A549 (cell line): Measurements from ENCODE around the gene PHPT1. TPM values are rescaled to one million over a fixed set of nuclear protein-coding genes. Genes with fewer than 3 reads are reported as not detected.
A peak's percentile ranks its signal among the peaks of the same experiment; 100 is the strongest.

Source experiments
- ATAC-seq, 2 experiments: fragments of 200-7000 bp in 1 of 2; fragments of >200 bp in 1 of 2; cut with Nextera tagmentation in 1 of 2; cut with Tn5 transposase in 1 of 2; 3 replicates each; pipeline versions ENCODE4 v1.8.0 to v1.9.1; 2018 to 2020; ENCODE audit warnings: mild to moderate bottlenecking in 1 of 2, moderate library complexity in 1 of 2
- CTCF ChIA-PET: fragments of 300-600 bp; sonication (Branson Sonifier 250); formaldehyde crosslinking; extraction: SDS; loops from one replicate; lab custom pipeline; 2021; ENCODE audit warnings: antibody characterized with exemption, inconsistent platforms; lab: Yijun Ruan, JAX
- POLR2A ChIA-PET: fragments of 350-600 bp; formaldehyde crosslinking; extraction: SDS; loops from one replicate; lab custom pipeline; 2021; ENCODE audit warnings: antibody characterized with exemption, inconsistent platforms; lab: Yijun Ruan, JAX
- DNase-seq, 2 experiments: peaks; one replicate each; pipeline versions ENCODE4 v3.0.0 to v3.0.0-alpha.2; 2011 to 2016; ENCODE audit warnings: low read depth in 1 of 2, low spot score in 1 of 2
- FAIRE-seq: peaks from 2 replicates; lab custom pipeline; 2011; peaks lifted over from hg19 to GRCh38; lab: Jason Lieb, UNC
- H3K27ac ChIP-seq, 2 experiments: fragments of >200 bp; sonication (Bioruptor Twin); formaldehyde crosslinking; 3 replicates each; pipeline ENCODE4 v1.5.1; 2016 to 2017
- H3K4me1 ChIP-seq: fragments of >200 bp; sonication (Bioruptor Twin); formaldehyde crosslinking; 3 replicates; pipeline ENCODE4 v1.6.1; 2016
- H3K4me2 ChIP-seq: fragments of >200 bp; sonication (Bioruptor Twin); formaldehyde crosslinking; 3 replicates; pipeline ENCODE4 v1.6.1; 2016
- H3K4me3 ChIP-seq: fragments of >200 bp; sonication (Bioruptor Twin); formaldehyde crosslinking; 3 replicates; pipeline ENCODE4 v1.5.1; 2016
- H3K9me3 ChIP-seq: fragments of >200 bp; sonication (Bioruptor Twin); formaldehyde crosslinking; 3 replicates; pipeline ENCODE4 v1.6.1; 2016
- ATOH8 ChIP-seq: fragments of 250-450 bp; sonication (Bioruptor Pico); IDR thresholded peaks from 2 replicates; pipeline ENCODE4 v1.5.0; 2020; ENCODE audit warnings: low read depth, mild to moderate bottlenecking, moderate library complexity
- BHLHE40 ChIP-seq: IDR thresholded peaks from 2 replicates; pipeline ENCODE4 v1.6.1; 2012; ENCODE audit warnings: low read depth, low read length, inconsistent platforms
- CBX8 ChIP-seq: fragments of 200-600 bp; sonication (generic); IDR thresholded peaks from 2 replicates; pipeline ENCODE4 v1.6.1; 2016
- CEBPB ChIP-seq, 2 experiments: fragments of >200 bp in 1 of 2; sonication (Bioruptor Twin) in 1 of 2; formaldehyde crosslinking in 1 of 2; IDR thresholded peaks; 2 replicates each; pipeline ENCODE4 v1.6.1; 2012 to 2016
- CHD2 ChIP-seq: fragments of 150-350 bp; IDR thresholded peaks from 2 replicates; pipeline ENCODE4 v1.6.1; 2014; ENCODE audit warnings: low read length; ENCODE audit not compliant: partially characterized antibody
- CHD4 ChIP-seq: fragments of 200-600 bp; sonication (generic); IDR thresholded peaks from 2 replicates; pipeline ENCODE4 v1.6.1; 2016; ENCODE audit warnings: antibody characterized with exemption, mild to moderate bottlenecking, borderline replicate concordance
- ESRRA ChIP-seq: fragments of 150-350 bp; IDR thresholded peaks from 2 replicates; pipeline ENCODE4 v1.6.1; 2014; ENCODE audit warnings: mild to moderate bottlenecking, low read length, borderline replicate concordance
- FOSL2 ChIP-seq, 2 experiments: fragments of 450-650 bp in 1 of 2; fragments of >200 bp in 1 of 2; sonication (Bioruptor Twin) in 1 of 2; formaldehyde crosslinking; IDR thresholded peaks; 2 replicates each; pipeline versions ENCODE4 v1.5.0 to v1.6.1; 2016 to 2020; ENCODE audit warnings: mild to moderate bottlenecking in 1 of 2, moderate library complexity in 1 of 2
- HEYL ChIP-seq: fragments of 250-450 bp; sonication (Bioruptor Pico); IDR thresholded peaks from 2 replicates; pipeline ENCODE4 v1.8.0; 2021; ENCODE audit warnings: mild to moderate bottlenecking, moderate library complexity
- JUNB ChIP-seq: fragments of >200 bp; sonication (Bioruptor Twin); formaldehyde crosslinking; IDR thresholded peaks from 2 replicates; pipeline ENCODE4 v1.6.1; 2016
- KDM1A ChIP-seq: fragments of 200-600 bp; sonication (generic); IDR thresholded peaks from 2 replicates; pipeline ENCODE4 v1.6.1; 2016; ENCODE audit warnings: low read depth, mild to moderate bottlenecking
- MYC ChIP-seq: IDR thresholded peaks from 2 replicates; pipeline ENCODE4 v1.6.1; 2012; ENCODE audit warnings: mild to moderate bottlenecking, inconsistent platforms, low read length, improper control_type of control experiment, borderline replicate concordance
- NR3C1 ChIP-seq: fragments of >200 bp; sonication (Bioruptor Twin); formaldehyde crosslinking; IDR thresholded peaks from 3 replicates; pipeline ENCODE4 v1.6.1; 2017
- PBX3 ChIP-seq: IDR thresholded peaks from 2 replicates; pipeline ENCODE4 v1.6.1; 2012
- PHF8 ChIP-seq: fragments of 200-600 bp; sonication (generic); IDR thresholded peaks from 2 replicates; pipeline ENCODE4 v1.6.1; 2016; ENCODE audit warnings: low read depth, mild to moderate bottlenecking, antibody characterized with exemption, moderate library complexity, borderline replicate concordance
- POLR2AphosphoS2 ChIP-seq: conservative IDR thresholded peaks from 2 replicates; pipeline ENCODE4 v1.6.1; 2012; ENCODE audit warnings: low read length, improper control_type of control experiment, inconsistent platforms
- RFX5 ChIP-seq: fragments of 450-650 bp; IDR thresholded peaks from 2 replicates; pipeline ENCODE4 v1.7.1; 2014; ENCODE audit warnings: antibody characterized with exemption, mild to moderate bottlenecking, moderate library complexity
- RNF2 ChIP-seq: fragments of 200-600 bp; sonication (generic); IDR thresholded peaks from 2 replicates; pipeline ENCODE4 v1.6.1; 2016; ENCODE audit warnings: low read depth, mild to moderate bottlenecking, antibody characterized with exemption, moderate library complexity, borderline replicate concordance
- SMC3 ChIP-seq: fragments of >200 bp; sonication (Bioruptor Twin); formaldehyde crosslinking; IDR thresholded peaks from 3 replicates; pipeline ENCODE4 v1.6.1; 2018; ENCODE audit warnings: inconsistent platforms
- TP53 ChIP-seq: fragments of 250-450 bp; sonication (Bioruptor Pico); IDR thresholded peaks from 2 replicates; pipeline ENCODE4 v1.5.0; 2021; ENCODE audit warnings: mild to moderate bottlenecking, moderate library complexity
- ZNF302 ChIP-seq: fragments of 250-450 bp; sonication (Bioruptor Pico); IDR thresholded peaks from 2 replicates; pipeline ENCODE4 v1.9.0; 2021; ENCODE audit warnings: inconsistent platforms, mild to moderate bottlenecking, moderate library complexity
- WGBS: methylation state at CpG from one replicate; pipeline ENCODE4 v1.1.6; 2017; ENCODE audit errors: missing lambda C conversion rate; 5-methylcytosine and 5-hydroxymethylcytosine counted together
- polyA plus RNA-seq, 4 experiments: library from polyadenylated mRNA; depleted of rRNA in 3 of 4; stranded (reverse); fragments of >200 nt; fragmentation: RNase III in 1 of 4; extraction: RNeasy Plus Mini Kit Qiagen cat#74134 plus additional on column Dnase treatment in 1 of 4; gene quantifications; 2 replicates in 3 of 4; 3 replicates in 1 of 4; pipeline ENCODE4 v1.2.3, GENCODE V29; 2011 to 2017
- TF ChIP-seq, protein P1 (sequence below): IDR thresholded peaks from 2 replicates; pipeline ENCODE4 v1.6.1; 2012
- TF ChIP-seq, protein P2 (sequence below): fragments of 200-600 bp; sonication (generic); IDR thresholded peaks from 2 replicates; pipeline ENCODE4 v1.6.1; 2016; ENCODE audit warnings: antibody characterized with exemption, mild to moderate bottlenecking, moderate library complexity
- TF ChIP-seq, protein P3 (sequence below): fragments of >200 bp; sonication (Bioruptor Twin); formaldehyde crosslinking; IDR thresholded peaks from 2 replicates; pipeline ENCODE4 v1.6.1; 2016

The PHPT1 gene
- polyA plus RNA-seq, 2 of the 4 experiments (the other 2 are of a cell fraction): 123 to 234 TPM

DNA sequence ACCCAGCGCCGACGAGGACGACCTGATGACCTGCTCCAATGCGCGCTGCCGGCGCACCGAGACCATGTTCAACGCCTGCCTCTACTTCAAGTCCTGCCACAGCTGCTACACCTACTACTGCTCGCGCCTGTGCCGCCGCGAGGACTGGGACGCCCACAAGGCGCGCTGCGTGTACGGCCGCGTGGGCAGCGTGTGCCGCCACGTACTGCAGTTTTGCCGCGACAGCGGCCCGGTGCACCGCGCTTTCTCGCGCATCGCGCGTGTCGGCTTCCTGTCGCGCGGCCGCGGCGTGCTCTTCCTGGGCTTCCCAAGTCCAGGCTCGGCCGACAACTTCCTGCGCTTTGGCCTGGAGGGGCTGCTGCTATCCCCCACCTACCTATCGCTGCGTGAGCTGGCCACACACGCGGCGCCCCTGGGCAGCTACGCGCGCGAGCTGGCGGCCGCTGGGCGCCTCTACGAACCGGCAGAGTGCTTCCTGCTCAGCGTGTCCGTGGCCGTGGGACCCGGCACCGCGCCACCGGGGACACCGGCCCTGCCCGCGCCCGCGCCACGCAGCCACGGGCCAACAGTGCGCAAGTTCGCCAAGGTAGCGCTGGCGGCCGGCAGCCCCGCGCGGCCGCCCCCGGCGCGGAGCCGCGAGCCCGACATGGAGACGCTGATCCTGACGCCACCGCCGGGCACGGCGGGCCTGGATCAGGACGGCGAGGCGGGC is 2.7 kb upstream of the PHPT1 start:
- ChIA-PET POLR2A (interaction anchor here (1.6 to 1.8 kb wide), 2 partner anchors 40 to 56 kb away, joined by 7 to 11 read pairs; partner anchors contain the start of genes TMEM141 and TRAF2), CTCF (interaction anchor here (0.9 to 2.3 kb wide), 4 partner anchors 8 to 189 kb away, joined by 3 to 7 read pairs (median 5); no protein-coding TSS in a partner anchor)
- no peak overlapping the region for H3K4me2 ChIP-seq
- H3K4me3 ChIP-seq: no peak overlapping the region
- ATAC-seq: no peak
- H3K4me1 ChIP-seq: peaks cover 36% of the 10 kb centered on the region
- peak overlapping the region in 1 of 2 experiments; percentile 97; a peak in 1 of 6 replicates for H3K27ac ChIP-seq
- TF ChIP-seq, protein P1, sequence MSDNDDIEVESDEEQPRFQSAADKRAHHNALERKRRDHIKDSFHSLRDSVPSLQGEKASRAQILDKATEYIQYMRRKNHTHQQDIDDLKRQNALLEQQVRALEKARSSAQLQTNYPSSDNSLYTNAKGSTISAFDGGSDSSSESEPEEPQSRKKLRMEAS: no peak
- TF ChIP-seq CBX8 (no peak), PHF8 (no peak), KDM1A (no peak), ZNF302 (CRISPR knock-in tag) (no peak), RFX5 (no peak), SMC3 (no peak), ESRRA (no peak), ATOH8 (CRISPR knock-in tag) (no peak), BHLHE40 (no peak), RNF2 (no peak)
- TF ChIP-seq, protein P2, sequence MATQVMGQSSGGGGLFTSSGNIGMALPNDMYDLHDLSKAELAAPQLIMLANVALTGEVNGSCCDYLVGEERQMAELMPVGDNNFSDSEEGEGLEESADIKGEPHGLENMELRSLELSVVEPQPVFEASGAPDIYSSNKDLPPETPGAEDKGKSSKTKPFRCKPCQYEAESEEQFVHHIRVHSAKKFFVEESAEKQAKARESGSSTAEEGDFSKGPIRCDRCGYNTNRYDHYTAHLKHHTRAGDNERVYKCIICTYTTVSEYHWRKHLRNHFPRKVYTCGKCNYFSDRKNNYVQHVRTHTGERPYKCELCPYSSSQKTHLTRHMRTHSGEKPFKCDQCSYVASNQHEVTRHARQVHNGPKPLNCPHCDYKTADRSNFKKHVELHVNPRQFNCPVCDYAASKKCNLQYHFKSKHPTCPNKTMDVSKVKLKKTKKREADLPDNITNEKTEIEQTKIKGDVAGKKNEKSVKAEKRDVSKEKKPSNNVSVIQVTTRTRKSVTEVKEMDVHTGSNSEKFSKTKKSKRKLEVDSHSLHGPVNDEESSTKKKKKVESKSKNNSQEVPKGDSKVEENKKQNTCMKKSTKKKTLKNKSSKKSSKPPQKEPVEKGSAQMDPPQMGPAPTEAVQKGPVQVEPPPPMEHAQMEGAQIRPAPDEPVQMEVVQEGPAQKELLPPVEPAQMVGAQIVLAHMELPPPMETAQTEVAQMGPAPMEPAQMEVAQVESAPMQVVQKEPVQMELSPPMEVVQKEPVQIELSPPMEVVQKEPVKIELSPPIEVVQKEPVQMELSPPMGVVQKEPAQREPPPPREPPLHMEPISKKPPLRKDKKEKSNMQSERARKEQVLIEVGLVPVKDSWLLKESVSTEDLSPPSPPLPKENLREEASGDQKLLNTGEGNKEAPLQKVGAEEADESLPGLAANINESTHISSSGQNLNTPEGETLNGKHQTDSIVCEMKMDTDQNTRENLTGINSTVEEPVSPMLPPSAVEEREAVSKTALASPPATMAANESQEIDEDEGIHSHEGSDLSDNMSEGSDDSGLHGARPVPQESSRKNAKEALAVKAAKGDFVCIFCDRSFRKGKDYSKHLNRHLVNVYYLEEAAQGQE: no peak
- TF ChIP-seq, protein P3, sequence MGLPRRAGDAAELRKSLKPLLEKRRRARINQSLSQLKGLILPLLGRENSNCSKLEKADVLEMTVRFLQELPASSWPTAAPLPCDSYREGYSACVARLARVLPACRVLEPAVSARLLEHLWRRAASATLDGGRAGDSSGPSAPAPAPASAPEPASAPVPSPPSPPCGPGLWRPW: no peak
- TF ChIP-seq, all 56 proteins: peak for 0
- no peaks in the 10 kb centered on the region for H3K9me3 ChIP-seq
- DNase-seq: no peak
- no peak for FAIRE-seq
- WGBS: 98% methylated on average over 90 of the region's 98 CpGs

DNA sequence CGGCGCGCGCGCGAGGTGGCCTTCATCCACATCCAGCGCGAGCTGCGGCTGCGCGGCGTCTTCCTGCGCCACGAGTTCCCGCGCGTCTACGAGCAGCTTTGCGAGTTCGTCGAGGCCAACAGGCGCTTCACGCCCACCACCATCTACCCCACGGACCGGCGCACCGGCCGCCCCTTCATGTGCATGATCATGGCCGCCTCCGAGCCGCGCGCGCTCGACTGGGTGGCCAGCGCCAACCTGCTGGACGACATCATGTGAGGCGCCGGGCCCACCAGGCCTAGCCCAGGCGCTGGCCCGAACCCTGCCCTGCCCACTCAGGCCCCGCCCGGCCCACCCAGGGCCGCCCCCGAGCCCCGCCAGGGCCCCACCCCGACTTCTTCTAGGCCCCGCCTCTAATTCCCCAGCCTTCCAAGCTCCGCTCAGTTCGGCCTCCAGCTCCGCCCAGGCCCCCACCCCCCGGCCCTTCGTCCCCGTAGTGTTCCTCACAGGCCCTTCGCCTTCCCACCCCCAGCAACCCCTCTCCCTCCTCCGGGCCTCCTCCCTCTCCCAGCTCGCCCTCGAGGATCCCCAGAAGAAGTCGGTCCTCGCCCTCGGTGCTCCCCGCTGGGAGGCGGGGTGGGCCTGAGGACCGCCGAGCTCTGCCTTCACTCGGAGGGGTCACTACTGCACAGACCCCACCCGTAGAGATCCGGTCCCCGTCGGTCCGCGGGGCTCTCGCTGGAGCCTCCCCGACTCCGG is 2.0 kb upstream of the PHPT1 start:
- Histone ChIP-seq H3K27ac (peak overlapping the region; percentile 96 to 97), H3K4me2 (peak overlapping the region; percentile 80), H3K4me3 (peak overlapping the region; percentile 87), H3K9me3 (no peaks in the 10 kb centered on the region), H3K4me1 (peaks cover 32% of the 10 kb centered on the region)
- POLR2A ChIA-PET: interaction anchor here (0.6 to 1.8 kb wide), 10 partner anchors 9 to 375 kb away, joined by 3 to 11 read pairs (median 4); partner anchors contain the start of genes CLIC3, RNF208, TMEM141 and TRAF2
- ATAC-seq: peak; percentile 0 to 22; a peak in 3 of 6 replicates
- CTCF ChIA-PET: interaction anchor here (0.6 to 2.3 kb wide), 11 partner anchors 7 to 188 kb away, joined by 3 to 7 read pairs (median 4); no protein-coding TSS in a partner anchor
- DNase-seq: peak; percentile 58 to 85
- TF ChIP-seq SMC3 (no peak), PHF8 (no peak), POLR2AphosphoS2 (no peak), MYC (no peak), CEBPB (IDR thresholded peaks at IDR 0.05) (no peak), CHD4 (no peak), TP53 (CRISPR knock-in tag) (no peak), JUNB (no peak), CHD2 (no peak), FOSL2 (IDR thresholded peaks at IDR 0.05) (no peak), FOSL2 (CRISPR knock-in tag; IDR thresholded peaks at IDR 0.05) (no peak), PBX3 (no peak), HEYL (no peak), NR3C1 (no peak)
- FAIRE-seq: no peak
- WGBS: 71% methylated on average over 49 of the region's 75 CpGs
